ENCODE results near the gene STMN1. TPM values are rescaled to one million over a fixed set of nuclear protein-coding genes. Genes with fewer than 3 reads are reported as not detected.
A peak's percentile ranks its signal among the peaks of the same experiment; 100 is the strongest.

The STMN1 gene
- total RNA-seq, 3 donors from 2014 or later, result 68.0 to 94.8 (median 80.0) TPM

GRCh38 chr1:25861316-25862286, 44.6 kb downstream of the STMN1 start:
- Mint-ChIP-seq H3K4me1 (ENCODE audit: low read depth) (peaks cover 20% of the 10 kb centered on the region), H3K4me3 (no peak overlapping the region), H3K9me3 (no peaks in the 10 kb centered on the region), H3K27me3 (ENCODE audit: low read depth) (no peaks in the 10 kb centered on the region), H3K36me3 (ENCODE audit: insufficient read depth) (no peaks in the 10 kb centered on the region)
- ATAC-seq, result no peak
- no peak for DNase-seq

GRCh38 chr1:25858906-25859789, 47.1 kb downstream of the STMN1 start, which contains the start of gene AUNIP:
AUNIP (minus strand) TSS chr1:25859457; CDS start chr1:25859357, 100 bp downstream.
- Mint-ChIP-seq H3K4me1 (ENCODE audit: low read depth) (peaks cover 20% of the 10 kb centered on the region), H3K4me3 (peak within 1 kb of the TSS; percentile 89), H3K27me3 (ENCODE audit: low read depth) (no peaks in the 10 kb centered on the region), H3K36me3 (ENCODE audit: insufficient read depth) (no peaks in the 10 kb centered on the region), H3K9me3 (no peaks in the 10 kb centered on the region)
- DNase-seq (peak; percentile 92), ATAC-seq (peak; percentile 97 to 98)

GRCh38 chr1:25858494-25858893, 47.7 kb downstream of the STMN1 start:
- H3K9me3 Mint-ChIP-seq, result no peaks in the 10 kb centered on the region

GRCh38 chr1:25856856-25857255, 49.4 kb downstream of the STMN1 start:
- Mint-ChIP-seq H3K36me3 (ENCODE audit: insufficient read depth) (no peaks in the 10 kb centered on the region), H3K4me1 (ENCODE audit: low read depth) (peaks cover 20% of the 10 kb centered on the region), H3K9me3 (no peaks in the 10 kb centered on the region), H3K27me3 (ENCODE audit: low read depth) (no peaks in the 10 kb centered on the region), H3K4me3 (no peak overlapping the region)
- no peak for DNase-seq
- ATAC-seq, result no peak

More at GRCh38 chr1:25858494-25858893, 47.7 kb downstream of the STMN1 start:
- Mint-ChIP-seq H3K36me3 (ENCODE audit: insufficient read depth) (no peaks in the 10 kb centered on the region), H3K4me3 (peak overlapping the region; percentile 89), H3K4me1 (ENCODE audit: low read depth) (peaks cover 20% of the 10 kb centered on the region), H3K27me3 (ENCODE audit: low read depth) (no peaks in the 10 kb centered on the region)
- ATAC-seq (no peak), DNase-seq (no peak)

- Mint-ChIP-seq H3K4me3 (no peak overlapping the region), H3K4me1 (ENCODE audit: low read depth) (peaks cover 10% of the 10 kb centered on the region), H3K36me3 (ENCODE audit: insufficient read depth) (no peaks in the 10 kb centered on the region), H3K27me3 (ENCODE audit: low read depth) (no peaks in the 10 kb centered on the region), H3K9me3 (no peaks in the 10 kb centered on the region)
- DNase-seq (no peak), ATAC-seq (no peak)
Observed at GRCh38 chr1:25854554-25854953, 51.7 kb downstream of the STMN1 start.

Other genes starting within 250 kb of the STMN1 start
- gene SELENON, start 106.2 kb downstream of the STMN1 start, total RNA-seq, result 10 to 100 TPM; 18.9 to 23.8 (median 22.2) TPM
- gene MTFR1L, start 86.5 kb downstream of the STMN1 start, total RNA-seq, result 10 to 100 TPM; 27.7 to 37.4 (median 35.5) TPM
- 1 to 10 TPM; 4.1 to 4.6 (median 4.5) TPM for gene AUNIP, start 47.0 kb downstream of the STMN1 start, total RNA-seq
- 1 to 10 TPM; 4.5 to 7.5 (median 5.4) TPM for gene PAQR7, start 30.7 kb downstream of the STMN1 start, total RNA-seq
- gene PAFAH2, start 91.6 kb upstream of the STMN1 start, total RNA-seq, result 10 to 100 TPM in 1 of 3 donors, 1 to 10 TPM in 2; 7.1 to 10.4 (median 8.3) TPM
- not detected for gene EXTL1, start 115.4 kb upstream of the STMN1 start, total RNA-seq
- gene SLC30A2, start 139.7 kb upstream of the STMN1 start, total RNA-seq, result not detected
- not detected for gene TRIM63, start 161.2 kb upstream of the STMN1 start, total RNA-seq
- 10 to 100 TPM in 2 of 3 donors, 1 to 10 TPM in 1; 9.6 to 13.5 (median 12.2) TPM for gene PDIK1L, start 205.4 kb upstream of the STMN1 start, total RNA-seq